MM.1S (cell line): ENCODE data around the gene UBXN6.

Experiments
- DNase-seq: peaks from one replicate; pipeline ENCODE4 v3.0.0-alpha.2; 2015
- H2AFZ ChIP-seq: fragments of 300-600 bp; sonication (generic); 2 replicates; pipeline ENCODE4 v1.6.0; 2016; ENCODE audit warnings: antibody characterized with exemption, low read length
- H3F3A ChIP-seq: fragments of 300-600 bp; sonication (generic); 2 replicates; pipeline ENCODE4 v1.6.1; 2016; ENCODE audit warnings: mild to moderate bottlenecking, antibody characterized with exemption, low read length, moderate library complexity, mixed read lengths; ENCODE audit not compliant: insufficient read depth
- H3K27ac ChIP-seq: fragments of 300-600 bp; sonication (generic); 2 replicates; pipeline ENCODE4 v1.5.1; 2016; ENCODE audit warnings: mild to moderate bottlenecking, low read length
- H3K27me3 ChIP-seq: fragments of 300-600 bp; sonication (generic); replicated peaks from 2 replicates; pipeline ENCODE4 v1.6.0; 2016; ENCODE audit warnings: low read length; ENCODE audit not compliant: insufficient read depth
- H3K36me3 ChIP-seq: fragments of 300-600 bp; sonication (generic); replicated peaks from 2 replicates; pipeline ENCODE4 v1.6.1; 2016; ENCODE audit warnings: mild to moderate bottlenecking, low read length, mixed read lengths; ENCODE audit not compliant: insufficient read depth
- H3K4me1 ChIP-seq: fragments of 300-600 bp; sonication (generic); 2 replicates; pipeline ENCODE4 v1.6.1; 2016; ENCODE audit warnings: low read length, mixed read lengths
- H3K4me2 ChIP-seq: fragments of 300-600 bp; sonication (generic); 2 replicates; pipeline ENCODE4 v1.6.0; 2016; ENCODE audit warnings: low read depth, low read length
- H3K4me3 ChIP-seq: fragments of 300-600 bp; sonication (generic); 2 replicates; pipeline ENCODE4 v1.5.1; 2016; ENCODE audit warnings: low read length, mixed read lengths
- H3K79me2 ChIP-seq: fragments of 300-600 bp; sonication (generic); 2 replicates; pipeline ENCODE4 v1.6.1; 2016; ENCODE audit warnings: mixed run types, low read length, mixed read lengths
- H3K9ac ChIP-seq: fragments of 300-600 bp; sonication (generic); 2 replicates; pipeline ENCODE4 v1.6.1; 2016; ENCODE audit warnings: low read length, mixed read lengths
- H3K9me2 ChIP-seq: fragments of 300-600 bp; sonication (generic); replicated peaks from 2 replicates; pipeline ENCODE4 v1.6.1; 2016; ENCODE audit warnings: mild to moderate bottlenecking, low read length, mixed read lengths; ENCODE audit not compliant: insufficient read depth
- H3K9me3 ChIP-seq: fragments of 300-600 bp; sonication (generic); replicated peaks from 2 replicates; pipeline ENCODE4 v1.6.1; 2016; ENCODE audit warnings: mild to moderate bottlenecking, low read length, mixed read lengths; ENCODE audit not compliant: insufficient read depth
- H4K20me1 ChIP-seq: fragments of 300-600 bp; sonication (generic); 2 replicates; pipeline ENCODE4 v1.6.1; 2016; ENCODE audit warnings: mild to moderate bottlenecking, low read length, moderate library complexity, mixed read lengths; ENCODE audit not compliant: insufficient read depth
- EZH2 ChIP-seq: fragments of 300-600 bp; sonication (generic); optimal IDR thresholded peaks from 2 replicates; pipeline ENCODE3; 2017; ENCODE audit warnings: low read depth, mild to moderate bottlenecking, antibody characterized with exemption, low read length, mixed read lengths
- EZH2phosphoT487 ChIP-seq: fragments of 300-600 bp; sonication (generic); IDR thresholded peaks from 2 replicates; pipeline ENCODE4 v1.6.1; 2018; ENCODE audit warnings: antibody characterized with exemption, low read length
- TF ChIP-seq, protein P1 (sequence below): fragments of 300-600 bp; sonication (generic); IDR thresholded peaks from 2 replicates; pipeline ENCODE4 v1.5.1; 2016; ENCODE audit warnings: antibody characterized with exemption, low read length, mixed read lengths

Gene UBXN6

DNA sequence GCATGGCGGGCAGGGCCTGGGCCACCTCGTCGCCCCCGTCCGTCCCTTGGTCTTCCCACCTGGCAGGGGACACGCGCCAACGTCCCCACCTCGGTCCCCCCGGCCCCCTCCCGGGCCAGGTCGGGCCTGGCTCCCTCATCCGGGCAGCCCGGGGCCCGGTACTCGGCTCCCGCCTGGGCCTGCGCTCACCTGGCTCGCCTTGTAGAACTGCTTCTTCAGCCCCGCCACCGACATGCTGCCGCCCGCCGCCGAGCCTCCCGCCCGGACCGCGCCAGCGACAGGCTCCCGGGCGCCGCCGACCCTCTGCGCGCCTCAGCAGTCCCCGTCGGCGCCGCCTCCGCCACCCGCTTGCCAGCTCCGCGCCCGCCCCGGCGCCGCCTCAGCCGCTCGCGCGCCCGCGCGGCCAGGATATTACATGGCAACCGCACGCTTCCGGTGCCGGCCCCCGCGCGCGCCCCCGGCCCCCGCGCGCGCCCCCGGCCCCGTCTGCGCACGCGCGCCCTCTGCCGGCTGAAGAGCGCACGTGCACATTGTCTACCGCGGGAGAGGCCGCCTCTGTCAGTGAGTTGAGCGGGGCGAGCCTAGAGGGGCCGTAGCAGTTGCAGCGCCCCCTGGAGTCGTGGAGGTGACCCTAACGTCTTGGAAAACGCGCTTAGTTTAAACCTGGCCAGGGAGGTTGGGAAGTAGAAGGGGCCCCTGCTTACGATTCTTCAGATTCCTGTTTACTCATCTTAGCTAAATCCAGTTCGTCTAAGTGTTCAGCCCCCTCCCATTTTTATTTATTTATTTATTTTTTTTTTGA, 57.3 kb downstream of the UBXN6 start, which contains the start of gene SH3GL1:
Gene SH3GL1, minus strand, starts transcription at position 413 of the 802 bp plus-strand sequence. Its CDS starts 179 bp downstream, at position 234.
- peak within 1 kb of the TSS; percentile 71 for H2AFZ ChIP-seq
- H3K9ac ChIP-seq = peak within 1 kb of the TSS; percentile 93

DNA sequence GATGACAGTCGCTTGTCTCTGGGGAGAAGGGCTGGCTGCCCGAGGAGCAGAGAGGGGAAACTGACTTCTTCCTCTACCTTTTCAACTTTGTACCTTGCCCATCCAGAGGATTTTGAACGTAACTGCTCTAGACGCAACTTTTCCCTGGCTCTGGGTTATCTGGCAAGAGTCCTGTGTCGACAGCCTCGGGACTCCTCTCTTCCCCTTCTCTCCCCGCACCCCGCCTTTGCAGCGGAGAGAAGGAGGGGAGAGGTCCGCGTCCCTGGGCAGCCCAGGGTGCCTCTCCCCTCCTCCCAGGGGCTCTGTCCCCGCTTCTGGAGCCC, 57.8 kb downstream of the UBXN6 start:
- Histone ChIP-seq H3K27ac (peak overlapping the region; percentile 43; the same call in 1 of the 2 replicates), H3K9me2 (no peaks in the 10 kb centered on the region), H3K4me1 (peaks cover 18% of the 10 kb centered on the region), H2AFZ (peak overlapping the region; percentile 71), H3K27me3 (no peaks in the 10 kb centered on the region), H3K9me3 (no peaks in the 10 kb centered on the region), H4K20me1 (0 out of 2 replicates have a peak, but pooled peaks cover 15% of the 10 kb centered on the region), H3K4me3 (peak overlapping the region; percentile 79), H3K9ac (peak overlapping the region; percentile 93), H3K4me2 (peak overlapping the region; percentile 82), H3F3A (peaks cover 10% of the 10 kb centered on the region; the same call in 1 of the 2 replicates), H3K36me3 (no peaks in the 10 kb centered on the region), H3K79me2 (peaks cover 79% of the 10 kb centered on the region)
- no peak for DNase-seq
- TF ChIP-seq EZH2phosphoT487 (no peak), EZH2 (no peak)
- TF ChIP-seq, protein P1, sequence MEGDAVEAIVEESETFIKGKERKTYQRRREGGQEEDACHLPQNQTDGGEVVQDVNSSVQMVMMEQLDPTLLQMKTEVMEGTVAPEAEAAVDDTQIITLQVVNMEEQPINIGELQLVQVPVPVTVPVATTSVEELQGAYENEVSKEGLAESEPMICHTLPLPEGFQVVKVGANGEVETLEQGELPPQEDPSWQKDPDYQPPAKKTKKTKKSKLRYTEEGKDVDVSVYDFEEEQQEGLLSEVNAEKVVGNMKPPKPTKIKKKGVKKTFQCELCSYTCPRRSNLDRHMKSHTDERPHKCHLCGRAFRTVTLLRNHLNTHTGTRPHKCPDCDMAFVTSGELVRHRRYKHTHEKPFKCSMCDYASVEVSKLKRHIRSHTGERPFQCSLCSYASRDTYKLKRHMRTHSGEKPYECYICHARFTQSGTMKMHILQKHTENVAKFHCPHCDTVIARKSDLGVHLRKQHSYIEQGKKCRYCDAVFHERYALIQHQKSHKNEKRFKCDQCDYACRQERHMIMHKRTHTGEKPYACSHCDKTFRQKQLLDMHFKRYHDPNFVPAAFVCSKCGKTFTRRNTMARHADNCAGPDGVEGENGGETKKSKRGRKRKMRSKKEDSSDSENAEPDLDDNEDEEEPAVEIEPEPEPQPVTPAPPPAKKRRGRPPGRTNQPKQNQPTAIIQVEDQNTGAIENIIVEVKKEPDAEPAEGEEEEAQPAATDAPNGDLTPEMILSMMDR = no peak

More for the DNA sequence above, 57.3 kb downstream of the UBXN6 start, which contains the start of gene SH3GL1:
- peaks cover 17% of the 10 kb centered on the region for H3K4me1 ChIP-seq
- H3K9me3 ChIP-seq = no peaks in the 10 kb centered on the region
- H3K36me3 ChIP-seq = no peaks in the 10 kb centered on the region
- peak within 1 kb of the TSS; percentile 43; the same call in 1 of the 2 replicates for H3K27ac ChIP-seq
- peak; percentile 95 for DNase-seq
- no peaks in the 10 kb centered on the region for H3K9me2 ChIP-seq
- 0 out of 2 replicates have a peak, but pooled peaks cover 16% of the 10 kb centered on the region for H4K20me1 ChIP-seq
- peaks cover 10% of the 10 kb centered on the region; the same call in 1 of the 2 replicates for H3F3A ChIP-seq
- H3K27me3 ChIP-seq = no peaks in the 10 kb centered on the region
- H3K4me3 ChIP-seq = peak within 1 kb of the TSS; percentile 79
- H3K4me2 ChIP-seq = peak within 1 kb of the TSS; percentile 87
- no peak for TF ChIP-seq EZH2phosphoT487
- TF ChIP-seq, protein P1 = peak; percentile 94
- H3K79me2 ChIP-seq = peaks cover 79% of the 10 kb centered on the region

DNA sequence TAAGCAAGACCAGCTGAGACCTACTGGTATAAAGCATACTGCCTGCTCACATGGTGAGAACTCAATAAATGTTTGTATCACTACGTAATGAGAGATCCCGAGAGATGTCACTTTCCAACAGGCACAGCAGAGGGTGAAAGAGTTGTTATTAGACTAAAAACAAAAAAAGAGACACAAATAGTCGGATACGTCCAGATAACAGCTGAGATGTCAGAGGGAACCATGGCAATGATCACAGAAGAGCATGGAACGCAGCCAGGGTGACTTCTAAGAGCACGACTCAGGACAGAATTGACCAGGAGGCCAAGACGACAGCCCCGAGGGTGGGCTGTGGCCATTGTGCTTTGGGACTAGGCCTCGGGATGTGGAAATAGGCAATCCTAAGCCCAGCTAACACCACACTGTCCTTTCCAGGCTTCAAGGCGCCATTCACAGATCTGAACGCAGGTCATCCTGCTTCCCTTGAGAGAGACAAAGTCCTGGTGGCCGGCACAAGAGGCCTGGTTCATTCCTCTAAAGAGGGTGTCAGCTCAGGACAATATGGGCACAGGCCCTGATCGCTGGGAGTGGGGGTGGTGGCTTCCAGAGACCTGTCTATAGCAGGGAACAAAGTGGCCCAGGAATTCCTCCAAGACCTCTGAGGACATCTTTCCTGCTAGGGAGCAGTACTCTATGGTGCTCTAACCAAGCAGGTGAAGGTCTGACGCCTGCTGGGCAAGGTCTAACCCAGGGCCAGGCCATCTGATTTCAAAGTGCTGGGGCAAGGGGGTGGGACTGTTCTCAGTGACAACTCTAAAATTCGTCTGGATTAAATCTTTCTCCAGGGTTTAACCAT, 60.4 kb downstream of the UBXN6 start:
- Histone ChIP-seq H4K20me1 (peaks cover 13% of the 10 kb centered on the region), H3K4me1 (peaks cover 17% of the 10 kb centered on the region), H3K4me2 (no peak overlapping the region), H3K9me2 (no peaks in the 10 kb centered on the region), H3K9ac (no peak overlapping the region), H3F3A (peaks cover 10% of the 10 kb centered on the region; the same call in 1 of the 2 replicates), H2AFZ (no peak overlapping the region), H3K27ac (no peak overlapping the region), H3K27me3 (no peaks in the 10 kb centered on the region), H3K79me2 (peaks cover 83% of the 10 kb centered on the region), H3K9me3 (no peaks in the 10 kb centered on the region), H3K4me3 (no peak overlapping the region), H3K36me3 (no peaks in the 10 kb centered on the region)
- no peak for DNase-seq
- TF ChIP-seq EZH2 (no peak), EZH2phosphoT487 (no peak)
- TF ChIP-seq, protein P1 = no peak
